CD4-positive, alpha-beta T cell (primary cell): ENCODE results near the gene KBTBD12. TPM values are rescaled to one million over a fixed set of nuclear protein-coding genes. Genes with fewer than 3 reads are reported as not detected.

Experiments
- ATAC-seq: fragments of 200-7000 bp; cut with Tn5 transposase; one replicate; pipeline ENCODE4 v1.10.0; 2022; ENCODE audit warnings: mild to moderate bottlenecking; ENCODE audit not compliant: poor library complexity
- CTCF ChIA-PET: fragments of 350-600 bp; sonication (Branson Sonifier 250); formaldehyde crosslinking; loops from one replicate; lab custom pipeline; 2021; ENCODE audit warnings: antibody characterized with exemption, inconsistent platforms; lab: Charles Lee
- POLR2A ChIA-PET: fragments of 350-600 bp; sonication (Branson Sonifier 250); formaldehyde crosslinking; loops from one replicate; lab custom pipeline; 2021; ENCODE audit warnings: antibody characterized with exemption, inconsistent platforms; lab: Charles Lee
- DNase-seq, 14 experiments: peaks; one replicate each; pipeline ENCODE4 v3.0.0-alpha.2; 2013 to 2020; ENCODE audit warnings: mixed read lengths in 2 of 14
- H3K27ac ChIP-seq, 2 donors: one replicate each; pipeline versions ENCODE4 v1.5.1 to v1.7.0; 2013; ENCODE audit warnings: low read length in 2 of 2, low read depth in 1 of 2, mild to moderate bottlenecking in 1 of 2
- H3K27me3 ChIP-seq, 2 experiments: 1 replicate in 1 of 2; 2 replicates in 1 of 2; pipeline versions ENCODE4 v1.6.1 to v1.7.0; 2013; ENCODE audit warnings: low read length in 2 of 2, control low read depth in 1 of 2, mild to moderate bottlenecking in 1 of 2, moderate library complexity in 1 of 2; ENCODE audit not compliant: insufficient read depth in 2 of 2, control insufficient read depth in 1 of 2
- H3K36me3 ChIP-seq: one replicate; pipeline ENCODE4 v1.6.1; 2013; ENCODE audit warnings: low read length, control low read depth; ENCODE audit not compliant: insufficient read depth
- H3K4me1 ChIP-seq: one replicate; pipeline ENCODE4 v1.6.1; 2013; ENCODE audit warnings: low read length, control low read depth; ENCODE audit not compliant: insufficient read depth
- H3K4me3 ChIP-seq: one replicate; pipeline ENCODE4 v1.5.1; 2013; ENCODE audit warnings: mild to moderate bottlenecking, low read length, moderate library complexity
- H3K9me3 ChIP-seq, 2 experiments: 1 replicate in 1 of 2; 2 replicates in 1 of 2; pipeline versions ENCODE4 v1.6.1 to v1.7.0; 2013; ENCODE audit warnings: low read length in 2 of 2, mild to moderate bottlenecking in 2 of 2, control low read depth in 1 of 2, moderate library complexity in 1 of 2; ENCODE audit not compliant: control insufficient read depth in 1 of 2, insufficient read depth in 1 of 2
- H3K27ac Mint-ChIP-seq: one replicate; pipeline ENCODE4 v1.8.0; 2020; ENCODE audit warnings: mixed read lengths
- H3K27me3 Mint-ChIP-seq: one replicate; pipeline ENCODE4 v1.8.0; 2021; ENCODE audit warnings: mixed read lengths
- H3K36me3 Mint-ChIP-seq: one replicate; pipeline ENCODE4 v1.8.0; 2021; ENCODE audit warnings: low read depth, mixed read lengths
- H3K4me1 Mint-ChIP-seq: one replicate; pipeline ENCODE4 v1.8.0; 2021; ENCODE audit warnings: low read depth, mixed read lengths
- H3K4me3 Mint-ChIP-seq: one replicate; pipeline ENCODE4 v1.8.0; 2020; ENCODE audit warnings: mild to moderate bottlenecking, mixed read lengths
- H3K9me3 Mint-ChIP-seq: one replicate; pipeline ENCODE4 v1.8.0; 2020; ENCODE audit warnings: mixed read lengths
- CTCF ChIP-seq: fragments of 200-600 bp; IDR thresholded peaks from one replicate; pipeline ENCODE4 v1.8.0; 2022; ENCODE audit warnings: antibody characterized with exemption, mild to moderate bottlenecking
- intact Hi-C, 2 experiments: fragments of 100-400 bp; cut with DNase I in 1 of 2; cut with micrococcal nuclease in 1 of 2; formaldehyde crosslinking; loops; one replicate each; pipeline versions ENCODE4 v1.15.1 to v1.9.0; 2023 to 2025; cut with DNase I, micrococcal nuclease
- total RNA-seq, 174 experiments: library from RNA in 2 of 174; stranded (reverse) in 2 of 174; gene quantifications; one replicate each; pipeline ENCODE4 v1.2.3 and lab custom pipeline; 2021 to 2026

The KBTBD12 gene
- total RNA-seq, 2 experiments from 2014 or later: not detected

GRCh38 chr3:128007033-128007424, 92.0 kb downstream of the KBTBD12 start:
- ChIA-PET CTCF (no interaction called here), POLR2A (no interaction called here)
- no peaks in the 10 kb centered on the region for H3K36me3 ChIP-seq
- H3K27me3 ChIP-seq: no peaks in the 10 kb centered on the region
- ATAC-seq: no peak
- H3K9me3 Mint-ChIP-seq: no peaks in the 10 kb centered on the region
- peaks cover 25% of the 10 kb centered on the region for H3K27me3 Mint-ChIP-seq
- DNase-seq: no peak
- H3K27ac ChIP-seq: no peak overlapping the region
- no peak for TF ChIP-seq CTCF
- H3K4me3 ChIP-seq: no peak overlapping the region
- H3K4me1 Mint-ChIP-seq: no peaks in the 10 kb centered on the region
- no peak overlapping the region for H3K4me3 Mint-ChIP-seq
- H3K36me3 Mint-ChIP-seq: no peaks in the 10 kb centered on the region
- peaks cover 2% of the 10 kb centered on the region for H3K4me1 ChIP-seq
- H3K9me3 ChIP-seq: no peaks in the 10 kb centered on the region
- H3K27ac Mint-ChIP-seq: no peak overlapping the region
- intact Hi-C loops: no loop called here

GRCh38 chr3:128009952-128010846, 95.2 kb downstream of the KBTBD12 start:
- Histone ChIP-seq H3K9me3 (no peaks in the 10 kb centered on the region), H3K4me3 (no peak overlapping the region), H3K4me1 (peaks cover 2% of the 10 kb centered on the region), H3K27ac (no peak overlapping the region), H3K36me3 (no peaks in the 10 kb centered on the region), H3K27me3 (no peaks in the 10 kb centered on the region)
- ChIA-PET CTCF (no interaction called here), POLR2A (no interaction called here)
- ATAC-seq (no peak), DNase-seq (no peak)
- H3K27me3 Mint-ChIP-seq: peaks cover 23% of the 10 kb centered on the region
- H3K27ac Mint-ChIP-seq: no peak overlapping the region
- no peak for TF ChIP-seq CTCF
- H3K4me1 Mint-ChIP-seq: no peaks in the 10 kb centered on the region
- no peak overlapping the region for H3K4me3 Mint-ChIP-seq
- intact Hi-C loops: no loop called here
- H3K36me3 Mint-ChIP-seq: no peaks in the 10 kb centered on the region
- H3K9me3 Mint-ChIP-seq: no peaks in the 10 kb centered on the region

GRCh38 chr3:128011140-128011539, 96.1 kb downstream of the KBTBD12 start:
- Mint-ChIP-seq H3K9me3 (no peaks in the 10 kb centered on the region), H3K4me1 (no peaks in the 10 kb centered on the region), H3K27me3 (peaks cover 23% of the 10 kb centered on the region), H3K4me3 (no peak overlapping the region), H3K36me3 (no peaks in the 10 kb centered on the region), H3K27ac (no peak overlapping the region)
- no peaks in the 10 kb centered on the region for H3K27me3 ChIP-seq
- POLR2A ChIA-PET: no interaction called here
- ATAC-seq (no peak), DNase-seq (peak in 3 of 14 experiments; percentile 20 to 31 (median 24))
- CTCF ChIA-PET: no interaction called here
- intact Hi-C loops: no loop called here
- H3K4me3 ChIP-seq: no peak overlapping the region
- no peak overlapping the region for H3K27ac ChIP-seq
- no peaks in the 10 kb centered on the region for H3K9me3 ChIP-seq
- no peaks in the 10 kb centered on the region for H3K36me3 ChIP-seq
- TF ChIP-seq CTCF: no peak
- peaks cover 2% of the 10 kb centered on the region for H3K4me1 ChIP-seq
